Limb (tissue), 2 donors: Measurements from ENCODE around the gene CIAO2B.

Source experiments
- DNase-seq, 2 donors: peaks; one replicate each; pipeline ENCODE4 v3.0.0-alpha.2; 2016; ENCODE audit errors: extremely low spot score in 2 of 2

The CIAO2B gene

GRCh38 chr16:66920924-66921680 lies 13.1 kb downstream of the CIAO2B start:
- no peak for DNase-seq

GRCh38 chr16:66920299-66920590 lies 14.0 kb downstream of the CIAO2B start:
- no peak for DNase-seq

GRCh38 chr16:66919569-66920298 lies 14.5 kb downstream of the CIAO2B start:
- no peak for DNase-seq

- no peak for DNase-seq
These were observed 15.2 kb downstream of the CIAO2B start, which contains the start of gene CDH16 for GRCh38 chr16:66918803-66919568. Gene CDH16 (minus strand): TSS chr16:66918885. CDS start chr16:66918065, 820 bp downstream.

- no peak for DNase-seq
These were observed 15.8 kb downstream of the CIAO2B start for GRCh38 chr16:66918355-66918754.

- no peak for DNase-seq
These were observed 16.5 kb downstream of the CIAO2B start for GRCh38 chr16:66917741-66918140.

GRCh38 chr16:66916518-66916917 lies 17.7 kb downstream of the CIAO2B start:
- DNase-seq = no peak

- no peak for DNase-seq
These were observed 19.2 kb downstream of the CIAO2B start for GRCh38 chr16:66915041-66915440.

- no peak for DNase-seq
These were observed 19.7 kb downstream of the CIAO2B start for GRCh38 chr16:66914541-66914940.

- DNase-seq = no peak
These were observed 20.5 kb downstream of the CIAO2B start for GRCh38 chr16:66913711-66914110.

GRCh38 chr16:66913081-66913480 lies 21.1 kb downstream of the CIAO2B start:
- DNase-seq = no peak

- DNase-seq = no peak
These were observed 22.4 kb downstream of the CIAO2B start for GRCh38 chr16:66911801-66912200.

- DNase-seq = no peak
These were observed 23.1 kb downstream of the CIAO2B start for GRCh38 chr16:66911112-66911511.

- no peak for DNase-seq
These were observed 23.8 kb downstream of the CIAO2B start for GRCh38 chr16:66910175-66910940.

- DNase-seq = no peak
These were observed 25.2 kb downstream of the CIAO2B start for GRCh38 chr16:66908762-66909559.

- DNase-seq = no peak
These were observed 26.1 kb downstream of the CIAO2B start for GRCh38 chr16:66908116-66908515.

- DNase-seq = no peak
These were observed 27.0 kb downstream of the CIAO2B start for GRCh38 chr16:66906916-66907836.

- no peak for DNase-seq
These were observed 28.3 kb downstream of the CIAO2B start for GRCh38 chr16:66905633-66906539.
